GM23338 (cell line): ENCODE measurements around the gene KCNA2.

Source experiments
- EZH2 ChIP-seq: fragments of 200-600 bp; sonication (generic); IDR thresholded peaks from one replicate; pipeline ENCODE4 v1.8.0; 2017; ENCODE audit warnings: antibody characterized with exemption, mild to moderate bottlenecking, low read depth; ENCODE audit not compliant: unreplicated experiment
- ZNF331 ChIP-seq: fragments of 250-450 bp; sonication (Bioruptor Pico); IDR thresholded peaks from 2 replicates; pipeline ENCODE4 v1.5.0; 2020; ENCODE audit warnings: low read depth, mild to moderate bottlenecking, moderate library complexity
- TF ChIP-seq, protein P1 (sequence below), 2 experiments: fragments of 200-600 bp in 1 of 2; sonication (generic) in 1 of 2; conservative IDR thresholded peaks; 2 replicates each; pipeline versions ENCODE4 v1.5.1 to v1.6.1; 2016 to 2017; ENCODE audit warnings: antibody characterized with exemption in 2 of 2, low read depth in 2 of 2, mild to moderate bottlenecking in 2 of 2, moderate library complexity in 1 of 2
- TF ChIP-seq, protein P2 (sequence below): IDR thresholded peaks from one replicate; pipeline ENCODE4 v1.6.1; 2018; ENCODE audit warnings: antibody characterized with exemption; ENCODE audit not compliant: unreplicated experiment

DNA sequence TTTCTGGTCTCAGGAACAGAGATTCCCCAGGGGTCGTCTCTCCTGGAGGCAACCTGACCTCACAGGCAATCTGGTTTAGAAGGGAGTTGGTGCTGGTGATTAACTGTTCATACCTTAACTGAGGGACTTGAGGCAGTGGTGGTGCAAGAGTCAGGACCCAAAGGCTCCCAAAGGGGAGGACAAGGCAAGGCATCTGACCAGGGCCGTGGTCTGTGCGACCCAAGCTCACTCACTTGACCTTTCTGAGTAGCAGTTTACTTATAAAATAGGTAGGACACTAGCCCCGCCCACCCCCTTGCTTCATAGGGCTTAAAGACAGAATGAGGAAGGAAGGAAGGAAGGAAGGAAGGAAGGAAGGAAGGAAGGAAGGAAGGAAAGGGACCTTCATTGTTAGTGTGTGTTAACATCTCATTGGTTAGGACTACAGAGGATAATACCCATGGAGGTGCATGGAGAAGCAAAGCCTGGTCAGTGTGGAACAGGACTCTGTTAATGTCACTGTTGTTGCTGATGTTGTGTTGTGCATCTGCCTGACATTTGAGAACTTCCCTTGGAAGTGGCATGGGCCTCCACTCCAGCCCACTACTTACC lies 4.6 kb upstream of the KCNA2 start:
- TF ChIP-seq, protein P1, sequence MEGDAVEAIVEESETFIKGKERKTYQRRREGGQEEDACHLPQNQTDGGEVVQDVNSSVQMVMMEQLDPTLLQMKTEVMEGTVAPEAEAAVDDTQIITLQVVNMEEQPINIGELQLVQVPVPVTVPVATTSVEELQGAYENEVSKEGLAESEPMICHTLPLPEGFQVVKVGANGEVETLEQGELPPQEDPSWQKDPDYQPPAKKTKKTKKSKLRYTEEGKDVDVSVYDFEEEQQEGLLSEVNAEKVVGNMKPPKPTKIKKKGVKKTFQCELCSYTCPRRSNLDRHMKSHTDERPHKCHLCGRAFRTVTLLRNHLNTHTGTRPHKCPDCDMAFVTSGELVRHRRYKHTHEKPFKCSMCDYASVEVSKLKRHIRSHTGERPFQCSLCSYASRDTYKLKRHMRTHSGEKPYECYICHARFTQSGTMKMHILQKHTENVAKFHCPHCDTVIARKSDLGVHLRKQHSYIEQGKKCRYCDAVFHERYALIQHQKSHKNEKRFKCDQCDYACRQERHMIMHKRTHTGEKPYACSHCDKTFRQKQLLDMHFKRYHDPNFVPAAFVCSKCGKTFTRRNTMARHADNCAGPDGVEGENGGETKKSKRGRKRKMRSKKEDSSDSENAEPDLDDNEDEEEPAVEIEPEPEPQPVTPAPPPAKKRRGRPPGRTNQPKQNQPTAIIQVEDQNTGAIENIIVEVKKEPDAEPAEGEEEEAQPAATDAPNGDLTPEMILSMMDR (conservative IDR thresholded peaks at IDR 0.05; ENCODE audit: low read depth in 2 of 2) = no peak
- TF ChIP-seq, protein P2, sequence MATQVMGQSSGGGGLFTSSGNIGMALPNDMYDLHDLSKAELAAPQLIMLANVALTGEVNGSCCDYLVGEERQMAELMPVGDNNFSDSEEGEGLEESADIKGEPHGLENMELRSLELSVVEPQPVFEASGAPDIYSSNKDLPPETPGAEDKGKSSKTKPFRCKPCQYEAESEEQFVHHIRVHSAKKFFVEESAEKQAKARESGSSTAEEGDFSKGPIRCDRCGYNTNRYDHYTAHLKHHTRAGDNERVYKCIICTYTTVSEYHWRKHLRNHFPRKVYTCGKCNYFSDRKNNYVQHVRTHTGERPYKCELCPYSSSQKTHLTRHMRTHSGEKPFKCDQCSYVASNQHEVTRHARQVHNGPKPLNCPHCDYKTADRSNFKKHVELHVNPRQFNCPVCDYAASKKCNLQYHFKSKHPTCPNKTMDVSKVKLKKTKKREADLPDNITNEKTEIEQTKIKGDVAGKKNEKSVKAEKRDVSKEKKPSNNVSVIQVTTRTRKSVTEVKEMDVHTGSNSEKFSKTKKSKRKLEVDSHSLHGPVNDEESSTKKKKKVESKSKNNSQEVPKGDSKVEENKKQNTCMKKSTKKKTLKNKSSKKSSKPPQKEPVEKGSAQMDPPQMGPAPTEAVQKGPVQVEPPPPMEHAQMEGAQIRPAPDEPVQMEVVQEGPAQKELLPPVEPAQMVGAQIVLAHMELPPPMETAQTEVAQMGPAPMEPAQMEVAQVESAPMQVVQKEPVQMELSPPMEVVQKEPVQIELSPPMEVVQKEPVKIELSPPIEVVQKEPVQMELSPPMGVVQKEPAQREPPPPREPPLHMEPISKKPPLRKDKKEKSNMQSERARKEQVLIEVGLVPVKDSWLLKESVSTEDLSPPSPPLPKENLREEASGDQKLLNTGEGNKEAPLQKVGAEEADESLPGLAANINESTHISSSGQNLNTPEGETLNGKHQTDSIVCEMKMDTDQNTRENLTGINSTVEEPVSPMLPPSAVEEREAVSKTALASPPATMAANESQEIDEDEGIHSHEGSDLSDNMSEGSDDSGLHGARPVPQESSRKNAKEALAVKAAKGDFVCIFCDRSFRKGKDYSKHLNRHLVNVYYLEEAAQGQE = no peak
- TF ChIP-seq ZNF331 (no peak), EZH2 (no peak)
